Medulla oblongata (tissue), 1 donor: ENCODE measurements around the gene CDC6.

Experiments used
- DNase-seq: peaks from one replicate; pipeline ENCODE4 v3.0.0-alpha.2; 2015; ENCODE audit errors: extremely low spot score

CDC6 gene

GRCh38 chr17:40351359-40352236 is 63.9 kb downstream of the CDC6 start:
- DNase-seq = no peak

- DNase-seq = no peak
Observed at GRCh38 chr17:40352237-40352778, 64.6 kb downstream of the CDC6 start.

- no peak for DNase-seq
Observed at GRCh38 chr17:40352779-40353394, 65.2 kb downstream of the CDC6 start.
